ENCODE measurements around the gene SPTB.

The SPTB gene

GRCh38 chr14:64763085-64763782 is 116.5 kb downstream of the SPTB start:
- FAIRE-seq: no peak

- FAIRE-seq: no peak
Observed at GRCh38 chr14:64762044-64763034, 117.4 kb downstream of the SPTB start.

GRCh38 chr14:64761441-64762043 is 118.2 kb downstream of the SPTB start:
- no peak for FAIRE-seq

GRCh38 chr14:64760916-64761315 is 118.8 kb downstream of the SPTB start:
- FAIRE-seq: no peak

- no peak for FAIRE-seq
Observed at GRCh38 chr14:64760146-64760755, 119.5 kb downstream of the SPTB start.

GRCh38 chr14:64759555-64759938 is 120.2 kb downstream of the SPTB start:
- no peak for FAIRE-seq

- FAIRE-seq: no peak
Observed at GRCh38 chr14:64758691-64759554, 120.8 kb downstream of the SPTB start.

- FAIRE-seq: no peak
Observed at GRCh38 chr14:64758025-64758521, 121.6 kb downstream of the SPTB start.

GRCh38 chr14:64757601-64758000 is 122.1 kb downstream of the SPTB start:
- FAIRE-seq: no peak

- no peak for FAIRE-seq
Observed at GRCh38 chr14:64756712-64757111, 123.0 kb downstream of the SPTB start.

- FAIRE-seq: no peak
Observed at GRCh38 chr14:64755781-64756221, 123.9 kb downstream of the SPTB start.

- FAIRE-seq: no peak
Observed at GRCh38 chr14:64754685-64755084, 125.0 kb downstream of the SPTB start.

- FAIRE-seq: no peak
Observed at GRCh38 chr14:64753999-64754398, 125.7 kb downstream of the SPTB start.

GRCh38 chr14:64753374-64753773 is 126.3 kb downstream of the SPTB start:
- no peak for FAIRE-seq

GRCh38 chr14:64752909-64753308 is 126.8 kb downstream of the SPTB start:
- no peak for FAIRE-seq

- FAIRE-seq: no peak
Observed at GRCh38 chr14:64748995-64749714, 130.6 kb downstream of the SPTB start.

- no peak for FAIRE-seq
Observed at GRCh38 chr14:64748521-64748920, 131.2 kb downstream of the SPTB start.

- no peak for FAIRE-seq
Observed at GRCh38 chr14:64747327-64747726, 132.4 kb downstream of the SPTB start.

- FAIRE-seq: no peak
Observed at GRCh38 chr14:64746298-64747250, 133.1 kb downstream of the SPTB start.

GRCh38 chr14:64745511-64746091 is 134.1 kb downstream of the SPTB start:
- FAIRE-seq: no peak
